GM12878 (cell line): ENCODE data around the gene TXNL1. TPM values are rescaled to one million over a fixed set of nuclear protein-coding genes. Genes with fewer than 3 reads are reported as not detected.

Source experiments
- ATAC-seq: fragments of 200-7000 bp; cut with Tn5 transposase; 3 replicates; pipeline ENCODE4 v1.9.1; 2020; ENCODE audit warnings: mild to moderate bottlenecking, moderate library complexity
- BruUV-seq: library from RNA; stranded (reverse); fragments of 400-500 nt; replicated peaks from 2 replicates; lab custom pipeline; 2021; lab: Mats Ljungman, UMichigan
- CTCF ChIA-PET: fragments of 300-600 bp; sonication (Branson Sonifier 250); formaldehyde crosslinking; extraction: SDS; loops from one replicate; lab custom pipeline; 2021; ENCODE audit warnings: inconsistent platforms; lab: Yijun Ruan, JAX
- POLR2A ChIA-PET: fragments of 350-600 bp; formaldehyde crosslinking; extraction: SDS; loops from one replicate; lab custom pipeline; 2021; ENCODE audit warnings: inconsistent platforms; lab: Charles Lee
- RAD21 ChIA-PET: fragments of 300-600 bp; sonication (Branson Sonifier 250); formaldehyde crosslinking; loops from one replicate; lab custom pipeline; 2023; ENCODE audit warnings: antibody characterized with exemption; ENCODE audit not compliant: unreplicated experiment; lab: Charles Lee
- SMC1A ChIA-PET: fragments of 300-600 bp; sonication (Branson Sonifier 250); formaldehyde crosslinking; loops from one replicate; lab custom pipeline; 2023; ENCODE audit not compliant: unreplicated experiment, uncharacterized antibody; lab: Charles Lee
- DNase-seq: peaks from one replicate; pipeline ENCODE4 v3.0.0-alpha.2; 2011; ENCODE audit warnings: low read depth, low spot score
- FAIRE-seq: peaks from 3 replicates; lab custom pipeline; 2011; peaks lifted over from hg19 to GRCh38; lab: Jason Lieb, UNC
- H2AFZ ChIP-seq: 2 replicates; pipeline ENCODE4 v1.6.0; 2011; ENCODE audit warnings: low read depth, low read length, control low read depth; ENCODE audit not compliant: control insufficient read depth
- H3K27ac ChIP-seq: 2 replicates; pipeline ENCODE4 v1.5.1; 2011; ENCODE audit warnings: control low read depth; ENCODE audit not compliant: control insufficient read depth, insufficient read depth
- H3K27me3 ChIP-seq, 2 experiments: replicated peaks in 1 of 2; 2 replicates each; pipeline versions ENCODE4 v1.6.0 to v1.6.1; 2011; ENCODE audit warnings: low read length in 1 of 2; ENCODE audit not compliant: control insufficient read depth in 2 of 2, insufficient read depth in 2 of 2
- H3K36me3 ChIP-seq, 2 experiments: 2 replicates each; pipeline ENCODE4 v1.5.1; 2011; ENCODE audit warnings: low read length in 1 of 2; ENCODE audit not compliant: control insufficient read depth in 2 of 2, insufficient read depth in 2 of 2
- H3K4me1 ChIP-seq: 2 replicates; pipeline ENCODE4 v1.6.1; 2011; ENCODE audit warnings: mild to moderate bottlenecking, low read length, moderate library complexity, mixed read lengths; ENCODE audit not compliant: control insufficient read depth, insufficient read depth
- H3K4me2 ChIP-seq: 2 replicates; pipeline ENCODE4 v1.6.0; 2011; ENCODE audit warnings: control low read depth; ENCODE audit not compliant: control insufficient read depth, insufficient read depth
- H3K4me3 ChIP-seq: fragments of 200-600 bp; sonication (generic); 2 replicates; pipeline ENCODE4 v1.5.1; 2016
- H3K79me2 ChIP-seq: 2 replicates; pipeline ENCODE4 v1.6.0; 2011; ENCODE audit warnings: low read length; ENCODE audit not compliant: control insufficient read depth, insufficient read depth
- H3K9ac ChIP-seq: 2 replicates; pipeline ENCODE4 v1.8.0; 2011; ENCODE audit warnings: low read length, control low read depth, mixed read lengths; ENCODE audit not compliant: control insufficient read depth, insufficient read depth
- H3K9me3 ChIP-seq: replicated peaks from 3 replicates; pipeline ENCODE4 v1.5.1; 2011; ENCODE audit warnings: mild to moderate bottlenecking, low read length; ENCODE audit not compliant: control insufficient read depth, insufficient read depth
- H4K20me1 ChIP-seq: 2 replicates; pipeline ENCODE4 v1.6.0; 2011; ENCODE audit not compliant: control insufficient read depth, insufficient read depth
- IKZF1 ChIP-seq: fragments of 450-650 bp; conservative IDR thresholded peaks from 2 replicates; pipeline ENCODE4 v1.6.1; 2017; ENCODE audit warnings: antibody characterized with exemption, mild to moderate bottlenecking
- NR2C2 ChIP-seq: IDR thresholded peaks from 2 replicates; pipeline ENCODE4 v1.6.1; 2011; ENCODE audit warnings: borderline replicate concordance, low read depth; ENCODE audit not compliant: control insufficient read depth, insufficient read length
- RAD21 ChIP-seq: IDR thresholded peaks from 2 replicates; pipeline ENCODE4 v1.6.1; 2011; ENCODE audit warnings: mild to moderate bottlenecking, low read depth, low read length, moderate library complexity; ENCODE audit not compliant: insufficient read depth
- SMAD5 ChIP-seq: IDR thresholded peaks from 2 replicates; pipeline ENCODE4 v1.6.1; 2016; ENCODE audit warnings: antibody characterized with exemption, low read depth
- SMC3 ChIP-seq: IDR thresholded peaks from 2 replicates; pipeline ENCODE4 v1.6.1; 2011; ENCODE audit warnings: low read length, improper control_type of control experiment, borderline replicate concordance
- SPI1 ChIP-seq: IDR thresholded peaks from 2 replicates; pipeline ENCODE4 v1.6.1; 2011; ENCODE audit warnings: low read depth, mild to moderate bottlenecking, low read length, moderate library complexity, borderline replicate concordance; ENCODE audit not compliant: insufficient read depth
- YY1 ChIP-seq: IDR thresholded peaks from 2 replicates; pipeline ENCODE4 v1.6.1; 2011; ENCODE audit warnings: low read depth, mild to moderate bottlenecking, low read length
- WGBS: methylation state at CpG from one replicate; pipeline ENCODE4 v1.1.6; 2016; ENCODE audit warnings: low lambda C conversion rate; ENCODE audit not compliant: insufficient replicate concordance, insufficient coverage; ENCODE audit errors: missing lambda C conversion rate; 5-methylcytosine and 5-hydroxymethylcytosine counted together
- in situ Hi-C: fragments of 300-500 bp; cut with MboI; formaldehyde crosslinking; loops from 9 replicates; pipeline ENCODE4 v1.14.3; 2018; ENCODE audit warnings: mixed read lengths
- intact Hi-C: fragments of 100-400 bp; cut with micrococcal nuclease; formaldehyde crosslinking; loops from one replicate; pipeline ENCODE4 v1.14.2; 2022; ENCODE audit not compliant: unreplicated experiment
- polyA plus RNA-seq, 11 experiments: library from polyadenylated mRNA; depleted of rRNA in 4 of 11; unstranded in 6 of 11; stranded (reverse) in 5 of 11; fragments of >200 nt; fragmentation: Nextera tagmentation in 4 of 11; fragmentation: Illumina TruSeq in 1 of 11; extraction: Ambion mirVana in 4 of 11; extraction: Trizol in 1 of 11; gene quantifications; 1 replicate in 1 of 11; 2 replicates in 10 of 11; pipeline versions ENCODE4 v1.2.1 to v1.2.3, GENCODE V29; 2011 to 2016; ENCODE audit warnings: inconsistent platforms in 2 of 11, missing spikeins in 2 of 11, low read depth in 1 of 11
- total RNA-seq, 4 experiments: library from RNA; depleted of rRNA in 3 of 4; stranded (reverse); fragments of >200 nt in 3 of 4; fragmentation: Illumina TruSeq in 1 of 4; extraction: Trizol in 1 of 4; gene quantifications; 2 replicates each; pipeline versions ENCODE4 v1.2.1 to v1.2.3, GENCODE V29; 2013 to 2021
- TF ChIP-seq, protein P1 (sequence below): fragments of 450-650 bp; formaldehyde crosslinking; IDR thresholded peaks from 2 replicates; pipeline ENCODE4 v1.4.0; 2022; ENCODE audit warnings: mild to moderate bottlenecking, moderate library complexity
- TF ChIP-seq, protein P2 (sequence below): fragments of 450-650 bp; IDR thresholded peaks from 2 replicates; pipeline ENCODE4 v1.6.1; 2017; ENCODE audit warnings: mild to moderate bottlenecking
- TF ChIP-seq, protein P3 (sequence below), 3 experiments: IDR thresholded peaks in 2 of 3; conservative IDR thresholded peaks in 1 of 3; 2 replicates each; pipeline ENCODE4 v1.5.1; 2011; ENCODE audit warnings: low read depth in 3 of 3, low read length in 3 of 3, mild to moderate bottlenecking in 3 of 3, control low read depth in 2 of 3, moderate library complexity in 2 of 3, inconsistent platforms in 1 of 3, mixed read lengths in 1 of 3; ENCODE audit not compliant: control insufficient read depth in 2 of 3, insufficient read depth in 1 of 3; ENCODE audit errors: extremely low read depth in 1 of 3

The TXNL1 gene
- total and polyA plus RNA-seq, 10 of the 15 experiments (the other 5 are each of a cell fraction or from before 2014, with no cell fraction given), result 30.9 to 124 (median 71.2) TPM

DNA sequence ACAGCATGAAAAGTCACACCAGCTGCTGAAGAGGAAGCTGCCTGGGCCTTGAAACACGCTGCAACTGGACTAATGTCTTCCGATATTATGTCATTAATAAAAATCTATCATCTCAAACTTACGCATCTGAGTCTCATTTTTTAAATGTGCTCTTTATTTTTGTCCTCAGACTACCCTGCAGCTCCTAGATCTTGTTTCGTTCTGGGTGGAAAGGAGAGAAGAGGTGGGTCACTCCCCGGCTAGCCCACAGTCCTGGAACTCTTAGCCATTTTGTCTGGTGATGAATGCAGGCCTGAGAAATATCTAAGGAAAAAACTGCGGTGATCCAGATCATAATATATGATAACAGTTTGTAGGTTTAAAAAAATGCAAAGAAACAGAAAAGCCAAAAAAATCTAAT is 73.3 kb downstream of the TXNL1 start (continued):
- TF ChIP-seq, protein P1, sequence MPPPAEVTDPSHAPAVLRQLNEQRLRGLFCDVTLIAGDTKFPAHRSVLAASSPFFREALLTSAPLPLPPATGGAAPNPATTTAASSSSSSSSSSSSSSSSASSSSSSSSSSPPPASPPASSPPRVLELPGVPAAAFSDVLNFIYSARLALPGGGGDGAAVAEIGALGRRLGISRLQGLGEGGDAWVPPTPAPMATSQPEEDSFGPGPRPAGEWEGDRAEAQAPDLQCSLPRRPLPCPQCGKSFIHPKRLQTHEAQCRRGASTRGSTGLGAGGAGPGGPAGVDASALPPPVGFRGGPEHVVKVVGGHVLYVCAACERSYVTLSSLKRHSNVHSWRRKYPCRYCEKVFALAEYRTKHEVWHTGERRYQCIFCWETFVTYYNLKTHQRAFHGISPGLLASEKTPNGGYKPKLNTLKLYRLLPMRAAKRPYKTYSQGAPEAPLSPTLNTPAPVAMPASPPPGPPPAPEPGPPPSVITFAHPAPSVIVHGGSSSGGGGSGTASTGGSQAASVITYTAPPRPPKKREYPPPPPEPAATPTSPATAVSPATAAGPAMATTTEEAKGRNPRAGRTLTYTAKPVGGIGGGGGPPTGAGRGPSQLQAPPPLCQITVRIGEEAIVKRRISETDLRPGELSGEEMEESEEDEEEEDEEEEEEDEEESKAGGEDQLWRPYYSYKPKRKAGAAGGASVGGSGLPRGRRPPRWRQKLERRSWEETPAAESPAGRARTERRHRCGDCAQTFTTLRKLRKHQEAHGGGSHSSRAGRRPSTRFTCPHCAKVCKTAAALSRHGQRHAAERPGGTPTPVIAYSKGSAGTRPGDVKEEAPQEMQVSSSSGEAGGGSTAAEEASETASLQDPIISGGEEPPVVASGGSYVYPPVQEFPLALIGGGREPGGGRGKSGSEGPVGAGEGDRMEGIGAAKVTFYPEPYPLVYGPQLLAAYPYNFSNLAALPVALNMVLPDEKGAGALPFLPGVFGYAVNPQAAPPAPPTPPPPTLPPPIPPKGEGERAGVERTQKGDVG (CRISPR knock-in tag), result no peak

DNA sequence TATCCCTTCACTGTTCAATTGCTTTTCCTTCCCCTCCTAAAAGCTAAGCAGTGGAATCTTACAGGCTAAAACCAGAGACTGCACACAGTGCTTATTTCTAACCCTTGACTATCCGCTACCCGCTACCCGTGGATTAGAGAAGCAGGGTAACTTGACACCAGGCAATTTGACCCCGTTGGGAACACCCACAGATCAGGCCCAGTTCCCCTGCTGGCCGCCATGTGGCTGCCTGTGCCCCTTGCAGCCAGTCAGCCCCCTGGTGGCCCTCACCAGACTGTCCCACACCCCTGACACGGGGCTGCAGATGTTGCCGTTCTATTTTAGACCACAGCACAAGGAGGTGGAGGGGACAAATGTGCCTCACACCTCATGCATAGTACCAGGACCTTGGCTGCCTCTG is 74.8 kb downstream of the TXNL1 start:
- no peak for FAIRE-seq
- Histone ChIP-seq H3K9me3 (no peaks in the 10 kb centered on the region), H3K27ac (no peak overlapping the region), H3K36me3 (no peaks in the 10 kb centered on the region), H3K27me3 (no peaks in the 10 kb centered on the region; a peak in 1 of 4 replicates), H3K9ac (no peak overlapping the region), H3K79me2 (no peaks in the 10 kb centered on the region), H3K4me3 (no peak overlapping the region), H4K20me1 (no peaks in the 10 kb centered on the region), H3K4me2 (no peak overlapping the region), H2AFZ (no peak overlapping the region), H3K4me1 (no peaks in the 10 kb centered on the region)
- ChIA-PET RAD21 (interaction anchor here (1.2 to 2.0 kb wide), 3 partner anchors 11 to 65 kb away, joined by 3 to 4 read pairs (median 3); no protein-coding TSS in a partner anchor), POLR2A (no interaction called here), SMC1A (interaction anchor here (0.7 to 1.9 kb wide), 2 partner anchors 12 to 41 kb away, joined by 4 read pairs; no protein-coding TSS in a partner anchor), CTCF (interaction anchor here (8.0 kb wide), 1 partner anchor 11 kb away, joined by 60 read pairs; no protein-coding TSS in a partner anchor)
- peak; percentile 92 for ATAC-seq
- in situ Hi-C loops (no loop called here), intact Hi-C loops (loop anchor here (5.0 to 10.0 kb wide), 2 partner anchors 69 to 131 kb away; no protein-coding TSS in a partner anchor)
- no peak for DNase-seq
- 42% methylated on average over 7 of the region's 7 CpGs for WGBS
- TF ChIP-seq, protein P2, sequence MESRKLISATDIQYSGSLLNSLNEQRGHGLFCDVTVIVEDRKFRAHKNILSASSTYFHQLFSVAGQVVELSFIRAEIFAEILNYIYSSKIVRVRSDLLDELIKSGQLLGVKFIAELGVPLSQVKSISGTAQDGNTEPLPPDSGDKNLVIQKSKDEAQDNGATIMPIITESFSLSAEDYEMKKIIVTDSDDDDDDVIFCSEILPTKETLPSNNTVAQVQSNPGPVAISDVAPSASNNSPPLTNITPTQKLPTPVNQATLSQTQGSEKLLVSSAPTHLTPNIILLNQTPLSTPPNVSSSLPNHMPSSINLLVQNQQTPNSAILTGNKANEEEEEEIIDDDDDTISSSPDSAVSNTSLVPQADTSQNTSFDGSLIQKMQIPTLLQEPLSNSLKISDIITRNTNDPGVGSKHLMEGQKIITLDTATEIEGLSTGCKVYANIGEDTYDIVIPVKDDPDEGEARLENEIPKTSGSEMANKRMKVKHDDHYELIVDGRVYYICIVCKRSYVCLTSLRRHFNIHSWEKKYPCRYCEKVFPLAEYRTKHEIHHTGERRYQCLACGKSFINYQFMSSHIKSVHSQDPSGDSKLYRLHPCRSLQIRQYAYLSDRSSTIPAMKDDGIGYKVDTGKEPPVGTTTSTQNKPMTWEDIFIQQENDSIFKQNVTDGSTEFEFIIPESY, result peak; percentile 53; the same call in 1 of the 2 replicates
- TF ChIP-seq SMAD5 (no peak), IKZF1 (0 out of 2 replicates have a peak, but pooled peaks have one; percentile 17), NR2C2 (no peak), SMC3 (peak; percentile 32; the same call in 1 of the 2 replicates), SPI1 (no peak), YY1 (peak; percentile 28; the same call in 1 of the 2 replicates), RAD21 (peak; percentile 24; the same call in 1 of the 2 replicates)
- TF ChIP-seq, protein P3, sequence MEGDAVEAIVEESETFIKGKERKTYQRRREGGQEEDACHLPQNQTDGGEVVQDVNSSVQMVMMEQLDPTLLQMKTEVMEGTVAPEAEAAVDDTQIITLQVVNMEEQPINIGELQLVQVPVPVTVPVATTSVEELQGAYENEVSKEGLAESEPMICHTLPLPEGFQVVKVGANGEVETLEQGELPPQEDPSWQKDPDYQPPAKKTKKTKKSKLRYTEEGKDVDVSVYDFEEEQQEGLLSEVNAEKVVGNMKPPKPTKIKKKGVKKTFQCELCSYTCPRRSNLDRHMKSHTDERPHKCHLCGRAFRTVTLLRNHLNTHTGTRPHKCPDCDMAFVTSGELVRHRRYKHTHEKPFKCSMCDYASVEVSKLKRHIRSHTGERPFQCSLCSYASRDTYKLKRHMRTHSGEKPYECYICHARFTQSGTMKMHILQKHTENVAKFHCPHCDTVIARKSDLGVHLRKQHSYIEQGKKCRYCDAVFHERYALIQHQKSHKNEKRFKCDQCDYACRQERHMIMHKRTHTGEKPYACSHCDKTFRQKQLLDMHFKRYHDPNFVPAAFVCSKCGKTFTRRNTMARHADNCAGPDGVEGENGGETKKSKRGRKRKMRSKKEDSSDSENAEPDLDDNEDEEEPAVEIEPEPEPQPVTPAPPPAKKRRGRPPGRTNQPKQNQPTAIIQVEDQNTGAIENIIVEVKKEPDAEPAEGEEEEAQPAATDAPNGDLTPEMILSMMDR (IDR thresholded peaks at IDR 0.05 in 2 of 3, conservative IDR thresholded peaks at IDR 0.05 in 1 of 3; ENCODE audit: control insufficient read depth in 2 of 3, extremely low read depth in 1 of 3, insufficient read depth in 1 of 3, low read depth in 3 of 3, low read length in 3 of 3), result peak; percentile 28 to 46 (median 29); a peak in 5 of 6 replicates
- BruUV-seq, result no TSS peak
